ENCODE data around the gene CLCN4. TPM values are rescaled to one million over a fixed set of nuclear protein-coding genes. Genes with fewer than 3 reads are reported as not detected.
A peak's percentile ranks its signal among the peaks of the same experiment; 100 is the strongest.

Gene CLCN4
- total RNA-seq, 1 experiment from 2014 or later, result 6.9 TPM

DNA sequence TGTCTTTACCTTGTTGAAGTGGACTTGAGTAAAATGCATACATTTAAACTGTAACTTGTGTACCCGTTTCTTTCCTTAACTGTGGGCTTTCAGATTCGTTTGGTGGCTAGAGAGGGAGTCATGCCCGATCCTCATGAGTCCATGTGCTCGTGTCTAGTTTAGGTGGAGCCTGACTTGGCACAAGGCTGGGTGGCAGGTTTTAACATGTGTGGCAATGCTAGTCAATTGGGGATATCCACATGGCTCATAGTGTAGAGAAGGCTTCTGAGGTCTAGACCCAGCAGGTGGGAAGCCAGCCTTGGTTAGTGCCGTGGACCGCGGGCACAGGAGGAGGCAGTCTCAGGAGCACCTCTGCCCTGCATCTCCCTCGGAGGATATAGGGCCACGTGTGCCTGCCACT lies 48.5 kb upstream of the CLCN4 start:
- Histone ChIP-seq H3K4me2 (ENCODE audit: insufficient read depth, insufficient read length, low read length) (no peak overlapping the region), H3K27ac (ENCODE audit: insufficient read length, low read depth, low read length) (no peak overlapping the region), H3K14ac (ENCODE audit: insufficient read depth, low read length) (no peak overlapping the region; the same call in 1 of the 2 replicates), H2BK120ac (ENCODE audit: low read depth, low read length, poor library complexity, severe bottlenecking) (no peak overlapping the region), H3K4me1 (ENCODE audit: insufficient read depth, low read length) (0 out of 2 replicates have a peak, but pooled peaks cover 2% of the 10 kb centered on the region), H2BK15ac (ENCODE audit: low read depth, low read length) (no peak overlapping the region), H3K18ac (ENCODE audit: insufficient read length, low read depth, low read length) (no peak overlapping the region), H3K79me1 (ENCODE audit: insufficient read depth, low read depth, low read length, poor library complexity, severe bottlenecking) (no peaks in the 10 kb centered on the region), H4K5ac (ENCODE audit: insufficient read length, low read depth, low read length) (no peak overlapping the region), H4K91ac (ENCODE audit: insufficient read length, low read depth, low read length) (no peak overlapping the region), H3K79me2 (ENCODE audit: insufficient read depth, low read length) (no peaks in the 10 kb centered on the region), H3K23me2 (ENCODE audit: insufficient read length, low read depth, low read length, poor library complexity, severe bottlenecking) (no peaks in the 10 kb centered on the region), H3K23ac (ENCODE audit: insufficient read length, low read depth, low read length) (no peak overlapping the region), H2BK20ac (ENCODE audit: low read depth, low read length, poor library complexity, severe bottlenecking) (no peak overlapping the region), H4K8ac (replicated peaks; ENCODE audit: insufficient read length, low read depth, low read length) (no peak overlapping the region), H3K56ac (ENCODE audit: insufficient read length, low read depth, low read length) (no peak overlapping the region), H2AK5ac (ENCODE audit: insufficient read length, low read length) (no peak overlapping the region), H2BK12ac (ENCODE audit: insufficient read length, low read depth, low read length) (no peak overlapping the region), H3K9ac (ENCODE audit: extremely low read depth, insufficient read length, low read length) (no peak overlapping the region), H3T11ph (ENCODE audit: low read length) (no peak overlapping the region), H2AFZ (ENCODE audit: low read length) (no peak overlapping the region), H3K9me3 (ENCODE audit: control insufficient read depth, low read depth, low read length) (no peaks in the 10 kb centered on the region), H3K27me3 (ENCODE audit: insufficient read depth, low read length) (no peaks in the 10 kb centered on the region), H4K20me1 (ENCODE audit: control insufficient read depth, insufficient read depth, insufficient read length) (no peaks in the 10 kb centered on the region), H3K4ac (ENCODE audit: low read depth, low read length) (no peak overlapping the region), H2BK5ac (ENCODE audit: insufficient read length, low read length) (no peak overlapping the region)
- Mint-ChIP-seq H3K4me3 (no peak overlapping the region), H3K36me3 (ENCODE audit: insufficient read depth in 1 of 3, low read depth in 3 of 3) (peaks cover 27 to 37% (median 34%) of the 10 kb centered on the region in 3 experiments), H3K27ac (peak overlapping the region in 1 of 3 experiments; percentile 53; a peak in 1 of 7 replicates), H3K4me1 (peaks cover 3 to 13% of the 10 kb centered on the region in 2 experiments), H3K27me3 (ENCODE audit: low read depth) (no peaks in the 10 kb centered on the region; the same call in 1 of the 2 replicates), H3K9me3 (peaks cover 37 to 48% of the 10 kb centered on the region in 2 experiments)
- no CpG with 5 or more reads among the region's 9 CpGs for WGBS (ENCODE audit: extremely low coverage, insufficient read length, low lambda C conversion rate)
- TF ChIP-seq, protein P1, sequence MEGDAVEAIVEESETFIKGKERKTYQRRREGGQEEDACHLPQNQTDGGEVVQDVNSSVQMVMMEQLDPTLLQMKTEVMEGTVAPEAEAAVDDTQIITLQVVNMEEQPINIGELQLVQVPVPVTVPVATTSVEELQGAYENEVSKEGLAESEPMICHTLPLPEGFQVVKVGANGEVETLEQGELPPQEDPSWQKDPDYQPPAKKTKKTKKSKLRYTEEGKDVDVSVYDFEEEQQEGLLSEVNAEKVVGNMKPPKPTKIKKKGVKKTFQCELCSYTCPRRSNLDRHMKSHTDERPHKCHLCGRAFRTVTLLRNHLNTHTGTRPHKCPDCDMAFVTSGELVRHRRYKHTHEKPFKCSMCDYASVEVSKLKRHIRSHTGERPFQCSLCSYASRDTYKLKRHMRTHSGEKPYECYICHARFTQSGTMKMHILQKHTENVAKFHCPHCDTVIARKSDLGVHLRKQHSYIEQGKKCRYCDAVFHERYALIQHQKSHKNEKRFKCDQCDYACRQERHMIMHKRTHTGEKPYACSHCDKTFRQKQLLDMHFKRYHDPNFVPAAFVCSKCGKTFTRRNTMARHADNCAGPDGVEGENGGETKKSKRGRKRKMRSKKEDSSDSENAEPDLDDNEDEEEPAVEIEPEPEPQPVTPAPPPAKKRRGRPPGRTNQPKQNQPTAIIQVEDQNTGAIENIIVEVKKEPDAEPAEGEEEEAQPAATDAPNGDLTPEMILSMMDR (conservative IDR thresholded peaks at IDR 0.05), result no peak
- DNase-seq, result no peak
